HEK293 (cell line): ENCODE results near the gene FOXP1.

Experiments
- ZNF175 ChIP-seq: fragments of 450-650 bp; formaldehyde crosslinking; IDR thresholded peaks from 2 replicates; pipeline ENCODE4 v1.5.1; 2016; ENCODE audit warnings: missing biosample characterization, missing genetic modification characterization
- ZNF26 ChIP-seq: fragments of 450-650 bp; formaldehyde crosslinking; IDR thresholded peaks from 2 replicates; pipeline ENCODE4 v1.5.1; 2016; ENCODE audit warnings: missing biosample characterization, missing genetic modification characterization
- ZNF629 ChIP-seq: fragments of 450-650 bp; formaldehyde crosslinking; IDR thresholded peaks from 2 replicates; pipeline ENCODE4 v1.5.1; 2017; ENCODE audit warnings: missing biosample characterization, missing genetic modification characterization

- no peak for TF ChIP-seq ZNF175
- no peak for TF ChIP-seq ZNF629
- no peak for TF ChIP-seq ZNF26 (tag by site-specific recombination)
Measured at GRCh38 chr3:71010726-71011455, 572.6 kb downstream of the FOXP1 start.
